ENCODE data around the gene DST.
A peak's percentile ranks its signal among the peaks of the same experiment; 100 is the strongest.
"Not testable (repeated sequence)": the region's sequence is repeated elsewhere in the genome, so short reads cannot be mapped to it uniquely, and the experiment has no call there.

DST gene

GRCh38 chr6:56570413-56571359, 72.0 kb downstream of the DST start:
- no peak for DNase-seq

- DNase-seq, result no peak
Observed at GRCh38 chr6:56567501-56567900, 75.2 kb downstream of the DST start.

DNA sequence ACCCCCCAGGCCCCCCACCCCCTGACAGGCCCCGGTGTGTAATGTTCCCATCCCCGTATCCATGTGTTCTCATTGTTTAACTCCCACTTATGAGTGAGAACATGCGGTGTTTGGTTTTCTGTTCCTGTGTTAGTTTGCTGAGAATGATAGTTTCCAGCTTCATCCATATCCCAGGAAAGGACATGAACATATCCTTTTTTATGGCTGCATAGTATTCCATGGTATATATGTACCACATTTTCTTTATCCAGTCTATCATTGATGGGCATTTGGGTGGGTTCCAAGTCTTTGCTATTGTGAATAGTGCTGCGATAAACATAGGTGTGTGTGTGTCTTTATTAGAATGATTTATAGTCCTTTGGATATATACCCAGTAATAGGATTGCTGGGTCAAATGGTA, 80.0 kb downstream of the DST start:
- not testable (repeated sequence) for DNase-seq

DNA sequence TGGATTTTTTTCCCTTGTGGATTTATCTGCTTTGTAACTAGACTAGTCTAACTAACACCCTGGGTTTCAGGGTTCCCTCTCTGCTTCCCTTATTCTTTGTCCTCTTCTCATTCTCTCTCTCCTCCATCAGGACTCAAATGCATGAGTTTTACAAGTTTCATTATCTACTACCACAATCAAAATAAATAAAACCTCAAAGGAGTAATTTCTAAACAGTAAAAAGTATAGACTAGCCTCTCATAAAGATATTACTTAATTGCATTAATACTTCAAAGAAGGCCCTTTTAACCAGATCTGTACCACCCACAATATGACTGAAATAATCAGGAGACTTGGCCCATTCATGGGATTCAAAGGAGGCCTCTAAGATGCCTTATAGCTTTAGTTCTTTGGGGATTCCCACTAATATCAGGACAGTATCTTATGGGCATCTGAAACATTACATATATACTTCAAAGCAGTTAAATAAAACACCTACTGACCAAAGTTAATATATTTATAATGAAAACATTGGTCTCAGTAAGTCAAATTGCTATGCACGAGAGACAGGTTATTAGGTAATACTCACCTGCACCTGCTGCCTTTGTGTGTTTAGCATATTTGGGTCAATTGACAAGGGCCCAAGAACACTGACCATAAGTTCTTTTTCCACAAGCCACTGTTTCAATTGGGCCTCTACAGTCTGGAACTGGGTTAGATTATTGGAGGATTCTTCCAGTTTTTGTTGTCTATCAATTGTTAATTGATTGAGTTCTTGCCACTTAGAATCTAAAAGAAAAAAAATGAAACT, 85.7 kb downstream of the DST start:
- DNase-seq, result no peak

DNA sequence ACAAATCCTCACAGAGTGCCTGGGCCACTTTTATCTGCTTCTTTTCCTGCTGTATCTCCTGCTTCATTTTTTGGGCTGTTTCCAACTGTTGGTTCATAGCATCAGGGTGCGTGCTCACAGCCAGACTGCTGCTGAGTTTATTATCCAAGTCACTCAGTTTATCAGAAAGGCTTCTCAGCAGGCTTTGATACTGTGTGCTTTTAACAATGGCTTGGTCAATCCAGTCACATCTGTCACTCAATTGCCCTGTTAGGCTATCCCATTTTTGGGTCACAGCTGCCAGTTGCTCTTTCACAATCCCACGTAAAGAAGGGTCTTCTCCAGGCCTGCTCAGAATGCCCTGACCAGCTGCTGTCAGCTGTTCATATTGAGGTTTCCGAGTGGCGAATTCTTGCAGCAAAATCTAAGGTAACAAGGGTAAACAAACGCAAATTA, 87.2 kb downstream of the DST start:
- DNase-seq, result peak; percentile 64

DNA sequence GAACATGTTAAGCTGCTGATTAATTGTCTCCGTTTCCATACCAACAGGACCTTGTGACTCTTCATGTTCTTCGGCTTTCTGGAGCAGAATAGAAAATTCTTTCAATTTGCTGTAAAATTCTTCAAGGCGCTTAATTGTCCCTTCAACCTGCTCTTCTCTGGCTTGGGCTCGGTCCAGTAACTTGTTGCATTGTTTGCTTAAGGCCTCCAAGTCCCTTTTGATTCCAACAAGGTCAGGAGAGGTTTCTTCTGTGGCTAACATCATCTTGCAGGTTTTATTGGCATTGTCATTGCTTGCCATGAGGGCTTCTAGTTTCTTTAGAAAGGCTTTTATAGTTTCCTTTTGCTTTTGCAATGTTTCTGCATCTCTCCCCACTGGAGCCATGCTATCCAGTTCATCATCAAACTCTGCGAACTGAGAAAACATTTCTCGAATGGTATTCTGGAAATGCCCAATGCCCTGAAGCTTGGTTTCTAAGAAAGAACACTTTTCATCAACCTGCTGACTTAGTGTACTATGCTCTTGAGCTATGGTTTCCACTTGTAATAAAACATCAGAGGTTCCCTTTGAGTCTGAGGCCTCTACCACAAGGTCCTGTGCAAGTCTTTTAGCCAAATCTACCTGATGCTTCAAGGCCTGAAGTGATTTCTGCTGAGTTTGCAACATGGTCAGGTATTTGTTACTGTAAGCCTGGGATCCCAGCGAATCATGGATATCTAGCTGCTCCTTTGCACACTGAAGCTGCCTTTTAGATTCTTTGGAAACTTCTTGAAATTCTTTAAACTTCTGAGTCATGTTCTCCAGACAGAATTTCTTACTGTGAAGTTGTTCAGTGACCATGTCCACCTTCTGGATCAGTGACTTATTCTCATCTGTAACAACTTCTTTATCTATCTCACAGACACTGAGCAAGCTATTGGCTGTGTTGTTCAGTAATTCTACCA, 90.2 kb downstream of the DST start:
- no peak for DNase-seq

DNA sequence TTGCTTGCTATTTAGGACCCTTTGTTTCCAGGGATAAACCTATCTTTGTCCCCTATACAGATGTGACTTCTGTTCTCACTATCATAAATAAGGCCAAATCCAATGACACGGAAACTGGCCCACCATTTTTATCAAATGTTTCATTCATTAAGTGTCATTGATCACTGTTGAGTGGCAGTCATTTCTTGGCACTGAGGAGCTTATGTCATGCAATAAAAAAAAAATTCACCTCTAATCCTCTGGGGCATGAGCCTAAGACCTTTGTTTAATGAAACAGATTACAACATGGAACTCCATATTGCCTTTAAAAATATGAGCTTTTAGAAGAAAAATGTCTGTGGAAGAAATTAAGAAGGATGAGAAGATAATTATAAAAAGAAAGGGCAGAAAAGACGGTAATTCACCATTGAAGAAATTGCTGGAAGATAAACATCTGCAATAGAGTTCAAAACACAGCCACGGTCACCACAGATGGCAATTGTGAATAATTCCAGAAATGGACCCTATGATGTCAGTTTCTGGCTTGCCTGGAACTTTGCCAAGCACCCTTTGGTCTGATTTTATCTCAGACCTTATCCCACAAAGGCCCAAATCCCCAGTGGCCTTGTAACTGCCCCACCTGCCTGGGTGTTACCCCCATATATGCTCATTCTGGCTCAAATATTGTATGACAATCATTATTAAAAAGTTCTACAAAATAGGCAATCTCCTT, 91.1 kb downstream of the DST start:
- DNase-seq, result no peak

GRCh38 chr6:56550301-56550700, 92.4 kb downstream of the DST start:
- DNase-seq, result no peak

DNA sequence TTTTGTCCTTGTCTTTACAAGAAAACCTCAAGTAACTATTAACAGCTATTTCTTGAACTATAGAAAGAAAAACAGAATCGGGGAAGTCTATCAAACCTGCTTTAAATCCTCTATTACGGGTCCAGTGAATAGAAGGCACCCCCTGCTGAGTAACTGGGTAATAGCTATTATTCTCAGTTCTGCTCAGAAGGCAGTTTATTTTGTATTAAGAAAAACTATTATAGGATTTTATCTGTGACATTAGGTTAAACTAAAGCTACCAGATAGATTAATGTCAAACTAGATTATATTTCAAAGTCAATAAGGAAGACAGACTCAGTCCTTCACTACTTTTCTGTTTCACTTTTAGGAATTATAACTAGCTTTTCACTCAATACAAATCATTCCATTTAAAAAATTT, 93.7 kb downstream of the DST start:
- no peak for DNase-seq

- DNase-seq, result no peak
Observed at GRCh38 chr6:56547687-56548086, 95.0 kb downstream of the DST start.

- DNase-seq, result peak; percentile 95
Observed at GRCh38 chr6:56542364-56543331, 100.0 kb downstream of the DST start.

GRCh38 chr6:56541741-56542360, 100.8 kb downstream of the DST start:
- no peak for DNase-seq

DNA sequence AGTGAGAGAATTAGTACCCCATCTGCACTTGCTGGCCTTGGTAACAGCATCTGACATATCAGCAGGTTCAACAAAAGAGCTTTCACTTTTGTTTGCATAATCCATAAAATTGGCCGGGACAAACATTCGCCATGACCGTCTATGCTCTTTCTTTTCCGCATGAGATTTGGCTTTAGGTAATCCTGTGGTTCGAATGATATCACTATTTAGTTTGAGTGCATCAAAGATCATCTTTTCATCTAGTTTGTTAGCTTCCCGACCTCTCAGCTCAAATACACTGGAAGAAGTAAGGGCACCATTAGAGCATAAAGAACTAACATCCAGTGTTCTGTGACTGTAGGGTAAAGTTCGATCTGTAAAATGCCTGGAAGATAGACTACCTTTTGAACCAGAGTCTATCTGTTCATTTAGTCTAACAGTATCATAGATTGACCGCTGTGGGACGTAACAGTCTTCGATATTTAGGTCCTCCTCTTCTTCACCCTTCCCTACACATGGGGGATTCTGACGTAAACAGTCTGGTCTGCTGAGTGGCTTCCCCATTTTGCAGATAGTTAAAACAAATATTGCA, 101.6 kb downstream of the DST start:
- DNase-seq, result no peak

DNA sequence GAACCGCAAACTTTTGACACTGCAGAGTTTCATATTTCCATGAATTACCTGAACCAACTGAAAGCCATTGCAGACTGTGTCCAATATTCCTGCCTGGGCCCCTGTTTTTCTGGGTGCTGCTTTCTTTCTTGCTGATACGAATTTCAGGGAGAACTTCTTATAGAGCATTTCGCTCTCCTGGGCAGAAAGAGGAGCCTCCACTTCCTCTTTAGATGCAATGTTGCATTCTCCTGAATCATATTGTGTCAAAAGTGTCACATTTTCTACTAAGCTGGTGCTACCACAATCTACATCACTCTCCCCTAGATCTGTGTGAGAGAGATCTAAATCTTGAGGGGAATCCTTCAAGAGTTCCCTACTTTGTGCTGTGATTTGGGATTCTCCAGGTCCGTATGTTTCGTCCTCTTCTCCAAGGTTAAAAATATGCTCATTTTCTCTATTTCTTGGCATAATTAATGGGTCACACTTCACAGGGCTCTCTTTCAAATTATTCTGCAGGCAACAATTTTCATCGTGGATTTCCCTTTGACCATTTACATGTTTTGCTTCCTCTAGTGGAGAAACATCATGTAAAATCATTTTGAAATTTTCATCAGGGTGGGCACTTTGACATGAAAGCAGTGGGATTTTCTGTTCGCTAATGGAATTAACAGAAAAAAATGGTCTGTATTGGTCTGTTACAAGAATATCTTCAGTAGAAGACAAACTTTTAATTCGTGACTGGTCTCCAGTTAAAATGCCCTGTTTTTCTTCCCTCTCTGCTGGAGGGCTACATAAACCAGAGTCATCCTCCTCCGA, 102.3 kb downstream of the DST start:
- no peak for DNase-seq

- DNase-seq, result no peak
Observed at GRCh38 chr6:56539527-56540105, 103.1 kb downstream of the DST start.

DNA sequence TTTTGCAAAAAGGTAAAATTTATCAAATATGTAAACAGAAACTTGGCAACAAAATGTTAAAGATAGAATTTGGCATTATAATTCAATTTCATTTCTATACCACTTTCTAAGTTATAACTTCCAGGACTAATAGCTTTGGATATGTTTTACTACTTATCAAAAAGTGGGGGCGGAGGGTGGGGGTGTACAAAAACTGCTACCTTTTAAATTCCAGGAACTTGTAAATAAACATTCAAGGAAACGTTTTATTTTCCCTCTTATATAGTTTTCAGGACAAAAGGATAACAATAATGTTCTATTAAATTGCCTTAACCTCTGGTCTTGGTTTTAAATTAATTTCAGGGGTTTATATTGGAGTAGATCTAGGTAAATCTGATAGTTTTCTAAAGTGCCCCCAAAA, 103.8 kb downstream of the DST start:
- no peak for DNase-seq

DNA sequence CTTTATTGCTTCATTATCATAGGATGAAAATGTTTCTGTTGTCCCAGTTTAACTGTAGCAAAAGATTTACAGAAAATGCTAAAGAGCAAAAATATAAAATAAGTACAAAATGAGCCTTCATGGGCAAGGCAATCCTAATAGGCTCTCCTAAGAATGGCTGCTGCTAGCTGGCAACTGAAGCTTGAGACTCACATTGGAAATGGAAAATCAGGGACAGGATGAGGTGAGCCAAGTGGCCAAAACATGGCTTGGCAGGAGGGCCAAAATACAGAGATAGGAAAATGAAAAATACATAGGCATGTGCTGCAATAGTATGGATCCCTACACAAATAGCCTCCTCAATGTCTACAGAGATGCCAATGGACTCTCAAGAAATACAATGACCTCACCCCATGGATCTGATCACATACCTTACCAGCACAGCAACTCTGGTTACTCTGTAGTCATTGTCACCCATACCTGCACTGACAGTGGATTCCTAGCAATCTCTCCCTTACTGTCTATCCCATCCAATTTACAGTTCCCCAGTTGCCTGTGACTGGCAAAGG, 105.4 kb downstream of the DST start:
- DNase-seq, result no peak

DNA sequence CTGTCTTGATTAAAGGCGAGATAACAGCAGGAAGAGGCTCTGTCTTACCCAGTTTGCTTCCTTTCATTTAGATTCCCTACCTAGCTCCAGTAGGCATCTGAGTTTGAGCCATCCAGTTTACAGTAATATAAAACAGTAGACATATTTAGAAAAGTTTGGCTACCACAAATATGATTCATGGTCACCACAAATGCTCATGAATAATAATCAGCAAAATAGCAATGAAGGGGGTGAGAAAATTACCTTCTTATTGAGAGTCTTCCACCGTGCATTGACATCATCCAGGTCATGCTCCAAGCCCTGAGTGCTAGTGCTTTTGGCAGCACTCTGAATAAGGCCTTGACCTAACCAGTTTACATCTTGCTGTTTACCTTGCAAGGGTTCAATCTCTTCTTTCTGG, 106.2 kb downstream of the DST start:
- DNase-seq, result no peak
